KBM-7 (cell line): Measurements from ENCODE around the gene PRKCA.
"Not testable (repeated sequence)": the region's sequence is repeated elsewhere in the genome, so short reads cannot be mapped to it uniquely, and the experiment has no call there.

Experiments
- DNase-seq: peaks from one replicate; pipeline ENCODE4 v3.0.0-alpha.2; 2015
- in situ Hi-C: fragments of 300-500 bp; cut with MboI; formaldehyde crosslinking; loops from 2 replicates; pipeline ENCODE4 v1.14.3; 2020; ENCODE audit warnings: low sequenced_read_pairs, low pct_unique_long_range_greater_than_20kb, mixed read lengths

The PRKCA gene

GRCh38 chr17:66689221-66689620, 386.8 kb downstream of the PRKCA start:
- in situ Hi-C loops = no loop called here
- DNase-seq = peak; percentile 41

GRCh38 chr17:66690166-66690565, 387.8 kb downstream of the PRKCA start:
- no peak for DNase-seq
- in situ Hi-C loops = no loop called here

- no peak for DNase-seq
- in situ Hi-C loops = no loop called here
Measured at GRCh38 chr17:66691644-66692420, 389.4 kb downstream of the PRKCA start.

- no peak for DNase-seq
- in situ Hi-C loops = no loop called here
Measured at GRCh38 chr17:66692421-66692690, 389.9 kb downstream of the PRKCA start.

- DNase-seq = no peak
- in situ Hi-C loops = no loop called here
Measured at GRCh38 chr17:66695098-66695497, 392.7 kb downstream of the PRKCA start.

GRCh38 chr17:66698270-66698669, 395.9 kb downstream of the PRKCA start:
- in situ Hi-C loops = no loop called here

GRCh38 chr17:66701462-66701861, 399.0 kb downstream of the PRKCA start:
- DNase-seq = no peak
- in situ Hi-C loops = no loop called here

More at GRCh38 chr17:66698270-66698669, 395.9 kb downstream of the PRKCA start:
- no peak for DNase-seq

GRCh38 chr17:66702106-66702936, 399.9 kb downstream of the PRKCA start:
- in situ Hi-C loops = no loop called here
- DNase-seq = no peak

GRCh38 chr17:66704858-66705520, 402.6 kb downstream of the PRKCA start:
- DNase-seq = no peak
- in situ Hi-C loops = no loop called here

GRCh38 chr17:66706851-66707450, 404.5 kb downstream of the PRKCA start:
- DNase-seq = no peak
- in situ Hi-C loops = no loop called here

GRCh38 chr17:66711401-66711800, 409.0 kb downstream of the PRKCA start:
- in situ Hi-C loops = no loop called here
- DNase-seq = no peak

- no peak for DNase-seq
- in situ Hi-C loops = no loop called here
Measured at GRCh38 chr17:66711881-66712321, 409.5 kb downstream of the PRKCA start.

- no peak for DNase-seq
- in situ Hi-C loops = no loop called here
Measured at GRCh38 chr17:66712453-66712852, 410.0 kb downstream of the PRKCA start.

GRCh38 chr17:66713021-66713532, 410.7 kb downstream of the PRKCA start:
- DNase-seq, in situ Hi-C loops: not testable (repeated sequence)

- in situ Hi-C loops = no loop called here
- no peak for DNase-seq
Measured at GRCh38 chr17:66713533-66714042, 411.2 kb downstream of the PRKCA start.

- no peak for DNase-seq
- in situ Hi-C loops = no loop called here
Measured at GRCh38 chr17:66714046-66715023, 411.9 kb downstream of the PRKCA start.

GRCh38 chr17:66715076-66715675, 412.8 kb downstream of the PRKCA start:
- in situ Hi-C loops = no loop called here

GRCh38 chr17:66715745-66716156, 413.3 kb downstream of the PRKCA start:
- in situ Hi-C loops = no loop called here
- peak; percentile 83 for DNase-seq

More at GRCh38 chr17:66715076-66715675, 412.8 kb downstream of the PRKCA start:
- DNase-seq = no peak
